Measurements from ENCODE around the gene TRIM25. TPM values are rescaled to one million over a fixed set of nuclear protein-coding genes. Genes with fewer than 3 reads are reported as not detected.

TRIM25 gene
- total and polyA plus RNA-seq, 2 of the 8 experiments (the other 6 are each of a cell fraction or from before 2014, with no cell fraction given), result 16.6 to 38.9 TPM

- Histone ChIP-seq H2AK5ac (ENCODE audit: low read depth, low read length) (no peak overlapping the region), H3K4me1 (replicated peaks in 1 of 4; ENCODE audit: control insufficient read depth in 3 of 4, insufficient read depth in 4 of 4, low read length in 3 of 4) (no peaks in the 10 kb centered on the region), H2BK120ac (replicated peaks; ENCODE audit: low read depth, low read length) (no peak overlapping the region), H3K9me3 (ENCODE audit: insufficient read depth in 2 of 2, low read depth in 1 of 2, low read length in 1 of 2) (peaks cover 13 to 16% of the 10 kb centered on the region in 2 experiments), H3K27ac (ENCODE audit: low read depth, low read length) (no peak overlapping the region), H3K9ac (replicated peaks in 1 of 4; ENCODE audit: extremely low read depth in 1 of 4, low read depth in 3 of 4, low read length in 3 of 4) (no peak overlapping the region), H2BK20ac (ENCODE audit: low read length) (no peak overlapping the region), H3K14ac (ENCODE audit: insufficient read length) (no peak overlapping the region), H3K23ac (ENCODE audit: insufficient read length) (no peak overlapping the region), H3K79me1 (ENCODE audit: low read depth, low read length) (no peaks in the 10 kb centered on the region), H2AFZ (ENCODE audit: low read length) (no peak overlapping the region), H4K91ac (replicated peaks; ENCODE audit: insufficient read length, low read length) (no peak overlapping the region), H3K18ac (ENCODE audit: extremely low read depth, low read length) (no peak overlapping the region), H3K4ac (replicated peaks; ENCODE audit: insufficient read length, low read depth, low read length) (no peak overlapping the region), H2BK5ac (ENCODE audit: low read depth, low read length) (no peak overlapping the region), H3K4me3 (ENCODE audit: extremely low read depth in 1 of 4, insufficient read depth in 2 of 4, low read depth in 3 of 4, low read length in 4 of 4) (no peak overlapping the region), H2BK12ac (ENCODE audit: low read depth, low read length) (no peak overlapping the region), H3K27me3 (replicated peaks in 1 of 4; ENCODE audit: control insufficient read depth in 3 of 4, extremely low read depth in 1 of 4, insufficient read depth in 3 of 4, low read length in 3 of 4) (peaks cover 0 to 3% (median under 1%) of the 10 kb centered on the region in 4 experiments; a peak in 1 of 7 replicates), H4K8ac (ENCODE audit: extremely low read depth, insufficient read depth, low read length) (no peak overlapping the region), H3K56ac (replicated peaks; ENCODE audit: insufficient read length, low read depth, low read length) (no peak overlapping the region), H4K20me1 (replicated peaks in 1 of 2; ENCODE audit: control insufficient read depth in 1 of 2, insufficient read depth in 2 of 2, low read length in 2 of 2) (no peaks in the 10 kb centered on the region), H3K79me2 (ENCODE audit: control insufficient read depth in 1 of 2, insufficient read depth in 2 of 2, low read length in 2 of 2) (no peaks in the 10 kb centered on the region), H3K36me3 (ENCODE audit: control insufficient read depth in 2 of 4, insufficient read depth in 4 of 4, low read length in 3 of 4) (peaks cover 0 to 8% (median 3%) of the 10 kb centered on the region in 4 experiments; a peak in 3 of 8 replicates), H3K4me2 (ENCODE audit: insufficient read depth in 1 of 2, low read depth in 2 of 2, low read length in 2 of 2) (no peak overlapping the region), H4K5ac (ENCODE audit: insufficient read length, low read depth, low read length) (no peak overlapping the region), H2BK15ac (ENCODE audit: low read length) (no peak overlapping the region), H3K23me2 (ENCODE audit: low read depth, low read length) (no peaks in the 10 kb centered on the region)
- no peak for TF ChIP-seq BRCA1 (IDR thresholded peaks at IDR 0.05; ENCODE audit: low read depth, low read length)
- TF ChIP-seq TAF1 (IDR thresholded peaks at IDR 0.05; ENCODE audit: low read depth, low read length), result no peak
- no peak for TF ChIP-seq RNF2 (IDR thresholded peaks at IDR 0.05; ENCODE audit: borderline replicate concordance, low read depth, low read length, missing control alignments, poor library complexity, severe bottlenecking)
- TF ChIP-seq HDAC6 (IDR thresholded peaks at IDR 0.05; ENCODE audit: low read depth, low read length), result no peak
- no peak for DNase-seq (ENCODE audit: low read depth in 1 of 2, low spot score in 2 of 2)
- POLR2A ChIA-PET (ENCODE audit: partially characterized antibody), result interaction anchor here (1.9 kb wide), 1 partner anchor 10 kb away, joined by 4 read pairs; no protein-coding TSS in a partner anchor
- CTCF ChIA-PET (ENCODE audit: partially characterized antibody), result interaction anchor here (1.0 to 1.9 kb wide), 4 partner anchors 10 to 66 kb away, joined by 3 to 7 read pairs (median 4); no protein-coding TSS in a partner anchor
- WGBS, 2 experiments (ENCODE audit: extremely low coverage in 1 of 2, insufficient coverage in 1 of 2, insufficient read length in 1 of 2, insufficient replicate concordance in 2 of 2, low coverage in 1 of 2, low lambda C conversion rate in 2 of 2, missing lambda C conversion rate in 1 of 2), result 94% methylated on average over 6 of the region's 6 CpGs; no CpG with 5 or more reads in 1 of the 2 experiments
- no peak for FAIRE-seq
Measured at GRCh38 chr17:56884483-56885311, 29.2 kb downstream of the TRIM25 start.

All from H1 (cell line).